K562 (cell line): ENCODE results near the gene FAM43B. TPM values are rescaled to one million over a fixed set of nuclear protein-coding genes. Genes with fewer than 3 reads are reported as not detected.

Source experiments
- CHD4 ChIP-seq: fragments of 200-600 bp; sonication (generic); IDR thresholded peaks from 3 replicates; pipeline ENCODE4 v1.6.1; 2012; ENCODE audit warnings: low read depth, mild to moderate bottlenecking, mixed read lengths, low read length, inconsistent platforms; ENCODE audit not compliant: insufficient read depth, insufficient replicate concordance, poor library complexity, severe bottlenecking
- DIDO1 ChIP-seq: fragments of 450-650 bp; IDR thresholded peaks from 2 replicates; pipeline ENCODE4 v1.6.1; 2016; ENCODE audit warnings: low read depth, missing biosample characterization, missing genetic modification characterization
- ETS2 ChIP-seq: IDR thresholded peaks from 2 replicates; pipeline ENCODE4 v1.6.1; 2016; ENCODE audit warnings: borderline replicate concordance, missing genetic modification characterization, mild to moderate bottlenecking, moderate library complexity, missing compliant biosample characterization; ENCODE audit not compliant: poor library complexity, severe bottlenecking
- FOXP1 ChIP-seq: sonication (generic); formaldehyde crosslinking; IDR thresholded peaks from 2 replicates; pipeline ENCODE4 v1.8.0; 2022; ENCODE audit warnings: mild to moderate bottlenecking, missing genetic modification reagents
- JUNB ChIP-seq: fragments of 450-650 bp; formaldehyde crosslinking; conservative IDR thresholded peaks from 2 replicates; pipeline ENCODE4 v1.4.0; 2020; ENCODE audit warnings: mild to moderate bottlenecking
- SAFB ChIP-seq: fragments of 200-400 bp; formaldehyde crosslinking; IDR thresholded peaks from 2 replicates; pipeline ENCODE4 v1.6.1; 2017; ENCODE audit warnings: low read depth, low read length, borderline replicate concordance
- SAP30 ChIP-seq: fragments of 200-600 bp; sonication (generic); IDR thresholded peaks from 2 replicates; pipeline ENCODE4 v1.6.1; 2012; ENCODE audit warnings: borderline replicate concordance, low read depth, mild to moderate bottlenecking, moderate library complexity, low read length, control low read depth, inconsistent platforms; ENCODE audit not compliant: insufficient read depth, poor library complexity, severe bottlenecking
- ZNF12 ChIP-seq: sonication (generic); formaldehyde crosslinking; IDR thresholded peaks from 2 replicates; pipeline ENCODE4 v1.4.0; 2020; ENCODE audit warnings: mild to moderate bottlenecking, missing genetic modification reagents
- ZNF282 ChIP-seq: sonication (generic); formaldehyde crosslinking; IDR thresholded peaks from 2 replicates; pipeline ENCODE4 v1.8.1; 2023; ENCODE audit warnings: missing genetic modification reagents
- polyA plus RNA-seq, 8 experiments: library from polyadenylated mRNA; depleted of rRNA in 4 of 8; stranded (reverse) in 5 of 8; unstranded in 3 of 8; fragments of >200 nt; fragmentation: Nextera tagmentation in 2 of 8; fragmentation: Illumina TruSeq in 1 of 8; extraction: Ambion mirVana in 2 of 8; extraction: Trizol in 1 of 8; gene quantifications; 2 replicates each; pipeline versions ENCODE4 v1.2.1 to v1.2.3, GENCODE V29; 2011 to 2014; ENCODE audit warnings: inconsistent platforms in 1 of 8, missing spikeins in 1 of 8
- total RNA-seq, 7 experiments: library from RNA; depleted of rRNA in 6 of 7; stranded (reverse); fragments of >200 nt in 6 of 7; fragmentation: Illumina TruSeq in 2 of 7; extraction: Trizol in 2 of 7; gene quantifications; 2 replicates each; pipeline versions ENCODE4 v1.2.1 to v1.2.3, GENCODE V29; 2011 to 2021; ENCODE audit warnings: low replicate concordance in 1 of 7
- TF ChIP-seq, protein P1 (sequence below): fragments of 450-650 bp; IDR thresholded peaks from 2 replicates; pipeline ENCODE4 v1.6.1; 2018; ENCODE audit not compliant: partially characterized antibody
- TF ChIP-seq, protein P2 (sequence below): fragments of 450-650 bp; formaldehyde crosslinking; conservative IDR thresholded peaks from 2 replicates; pipeline ENCODE4 v1.4.0; 2022; ENCODE audit warnings: mild to moderate bottlenecking, missing genetic modification characterization
- TF ChIP-seq, protein P3 (sequence below), 2 experiments: fragments of 450-650 bp; IDR thresholded peaks; 2 replicates each; pipeline ENCODE4 v1.6.1; 2016
- TF ChIP-seq, protein P4 (sequence below): fragments of 450-650 bp; IDR thresholded peaks from 2 replicates; pipeline ENCODE4 v1.7.0; 2016; ENCODE audit warnings: borderline replicate concordance
- TF ChIP-seq, protein P5 (sequence below): fragments of 250-450 bp; sonication (Bioruptor Pico); IDR thresholded peaks from 2 replicates; pipeline ENCODE4 v1.8.0; 2022; ENCODE audit warnings: inconsistent platforms, mild to moderate bottlenecking, moderate library complexity, borderline replicate concordance
- TF ChIP-seq, protein P6 (sequence below): sonication (generic); formaldehyde crosslinking; IDR thresholded peaks from 2 replicates; pipeline ENCODE4 v1.8.1; 2023; ENCODE audit warnings: mild to moderate bottlenecking, missing genetic modification reagents

The FAM43B gene
- total and polyA plus RNA-seq, 9 of the 15 experiments (the other 6 are each of a cell fraction or from before 2014, with no cell fraction given), result not detected

DNA sequence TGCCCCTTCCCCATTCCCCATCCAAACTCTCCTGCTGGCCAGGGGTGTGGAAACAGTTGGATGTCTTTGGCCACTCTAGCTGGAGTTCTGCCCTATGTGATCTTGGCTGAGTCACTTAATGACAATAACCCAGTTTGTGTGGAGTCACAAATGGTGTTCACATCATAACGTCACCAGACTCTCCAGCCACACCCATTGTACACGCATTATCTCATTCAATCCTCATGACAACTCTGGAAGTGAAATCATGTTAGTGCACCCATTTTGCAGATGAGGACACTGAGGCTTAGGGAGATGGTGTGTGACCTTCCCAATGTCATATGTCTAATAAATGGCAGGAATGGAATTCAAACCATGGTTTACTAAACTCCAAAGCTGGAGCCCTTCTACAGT, 35.3 kb downstream of the FAM43B start (continued):
- TF ChIP-seq ETS2 (tag), result no peak
- TF ChIP-seq, protein P1, sequence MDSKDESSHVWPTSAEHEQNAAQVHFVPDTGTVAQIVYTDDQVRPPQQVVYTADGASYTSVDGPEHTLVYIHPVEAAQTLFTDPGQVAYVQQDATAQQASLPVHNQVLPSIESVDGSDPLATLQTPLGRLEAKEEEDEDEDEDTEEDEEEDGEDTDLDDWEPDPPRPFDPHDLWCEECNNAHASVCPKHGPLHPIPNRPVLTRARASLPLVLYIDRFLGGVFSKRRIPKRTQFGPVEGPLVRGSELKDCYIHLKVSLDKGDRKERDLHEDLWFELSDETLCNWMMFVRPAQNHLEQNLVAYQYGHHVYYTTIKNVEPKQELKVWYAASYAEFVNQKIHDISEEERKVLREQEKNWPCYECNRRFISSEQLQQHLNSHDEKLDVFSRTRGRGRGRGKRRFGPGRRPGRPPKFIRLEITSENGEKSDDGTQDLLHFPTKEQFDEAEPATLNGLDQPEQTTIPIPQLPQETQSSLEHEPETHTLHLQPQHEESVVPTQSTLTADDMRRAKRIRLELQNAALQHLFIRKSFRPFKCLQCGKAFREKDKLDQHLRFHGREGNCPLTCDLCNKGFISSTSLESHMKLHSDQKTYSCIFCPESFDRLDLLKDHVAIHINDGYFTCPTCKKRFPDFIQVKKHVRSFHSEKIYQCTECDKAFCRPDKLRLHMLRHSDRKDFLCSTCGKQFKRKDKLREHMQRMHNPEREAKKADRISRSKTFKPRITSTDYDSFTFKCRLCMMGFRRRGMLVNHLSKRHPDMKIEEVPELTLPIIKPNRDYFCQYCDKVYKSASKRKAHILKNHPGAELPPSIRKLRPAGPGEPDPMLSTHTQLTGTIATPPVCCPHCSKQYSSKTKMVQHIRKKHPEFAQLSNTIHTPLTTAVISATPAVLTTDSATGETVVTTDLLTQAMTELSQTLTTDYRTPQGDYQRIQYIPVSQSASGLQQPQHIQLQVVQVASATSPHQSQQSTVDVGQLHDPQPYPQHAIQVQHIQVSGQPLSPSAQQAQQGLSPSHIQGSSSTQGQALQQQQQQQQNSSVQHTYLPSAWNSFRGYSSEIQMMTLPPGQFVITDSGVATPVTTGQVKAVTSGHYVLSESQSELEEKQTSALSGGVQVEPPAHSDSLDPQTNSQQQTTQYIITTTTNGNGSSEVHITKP, result no peak
- TF ChIP-seq, protein P2, sequence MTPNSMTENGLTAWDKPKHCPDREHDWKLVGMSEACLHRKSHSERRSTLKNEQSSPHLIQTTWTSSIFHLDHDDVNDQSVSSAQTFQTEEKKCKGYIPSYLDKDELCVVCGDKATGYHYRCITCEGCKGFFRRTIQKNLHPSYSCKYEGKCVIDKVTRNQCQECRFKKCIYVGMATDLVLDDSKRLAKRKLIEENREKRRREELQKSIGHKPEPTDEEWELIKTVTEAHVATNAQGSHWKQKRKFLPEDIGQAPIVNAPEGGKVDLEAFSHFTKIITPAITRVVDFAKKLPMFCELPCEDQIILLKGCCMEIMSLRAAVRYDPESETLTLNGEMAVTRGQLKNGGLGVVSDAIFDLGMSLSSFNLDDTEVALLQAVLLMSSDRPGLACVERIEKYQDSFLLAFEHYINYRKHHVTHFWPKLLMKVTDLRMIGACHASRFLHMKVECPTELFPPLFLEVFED (CRISPR knock-in tag), result no peak
- TF ChIP-seq ZNF282, result no peak
- TF ChIP-seq SAFB, result no peak
- no peak for TF ChIP-seq FOXP1 (CRISPR knock-in tag)
- TF ChIP-seq, protein P3, sequence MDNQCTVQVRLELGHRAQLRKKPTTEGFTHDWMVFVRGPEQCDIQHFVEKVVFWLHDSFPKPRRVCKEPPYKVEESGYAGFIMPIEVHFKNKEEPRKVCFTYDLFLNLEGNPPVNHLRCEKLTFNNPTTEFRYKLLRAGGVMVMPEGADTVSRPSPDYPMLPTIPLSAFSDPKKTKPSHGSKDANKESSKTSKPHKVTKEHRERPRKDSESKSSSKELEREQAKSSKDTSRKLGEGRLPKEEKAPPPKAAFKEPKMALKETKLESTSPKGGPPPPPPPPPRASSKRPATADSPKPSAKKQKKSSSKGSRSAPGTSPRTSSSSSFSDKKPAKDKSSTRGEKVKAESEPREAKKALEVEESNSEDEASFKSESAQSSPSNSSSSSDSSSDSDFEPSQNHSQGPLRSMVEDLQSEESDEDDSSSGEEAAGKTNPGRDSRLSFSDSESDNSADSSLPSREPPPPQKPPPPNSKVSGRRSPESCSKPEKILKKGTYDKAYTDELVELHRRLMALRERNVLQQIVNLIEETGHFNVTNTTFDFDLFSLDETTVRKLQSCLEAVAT (IDR thresholded peaks at IDR 0.05), result no peak
- TF ChIP-seq, protein P4, sequence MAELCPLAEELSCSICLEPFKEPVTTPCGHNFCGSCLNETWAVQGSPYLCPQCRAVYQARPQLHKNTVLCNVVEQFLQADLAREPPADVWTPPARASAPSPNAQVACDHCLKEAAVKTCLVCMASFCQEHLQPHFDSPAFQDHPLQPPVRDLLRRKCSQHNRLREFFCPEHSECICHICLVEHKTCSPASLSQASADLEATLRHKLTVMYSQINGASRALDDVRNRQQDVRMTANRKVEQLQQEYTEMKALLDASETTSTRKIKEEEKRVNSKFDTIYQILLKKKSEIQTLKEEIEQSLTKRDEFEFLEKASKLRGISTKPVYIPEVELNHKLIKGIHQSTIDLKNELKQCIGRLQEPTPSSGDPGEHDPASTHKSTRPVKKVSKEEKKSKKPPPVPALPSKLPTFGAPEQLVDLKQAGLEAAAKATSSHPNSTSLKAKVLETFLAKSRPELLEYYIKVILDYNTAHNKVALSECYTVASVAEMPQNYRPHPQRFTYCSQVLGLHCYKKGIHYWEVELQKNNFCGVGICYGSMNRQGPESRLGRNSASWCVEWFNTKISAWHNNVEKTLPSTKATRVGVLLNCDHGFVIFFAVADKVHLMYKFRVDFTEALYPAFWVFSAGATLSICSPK, result no peak
- peak; percentile 16; the same call in 1 of the 2 replicates for TF ChIP-seq DIDO1 (tag)
- TF ChIP-seq, protein P5, sequence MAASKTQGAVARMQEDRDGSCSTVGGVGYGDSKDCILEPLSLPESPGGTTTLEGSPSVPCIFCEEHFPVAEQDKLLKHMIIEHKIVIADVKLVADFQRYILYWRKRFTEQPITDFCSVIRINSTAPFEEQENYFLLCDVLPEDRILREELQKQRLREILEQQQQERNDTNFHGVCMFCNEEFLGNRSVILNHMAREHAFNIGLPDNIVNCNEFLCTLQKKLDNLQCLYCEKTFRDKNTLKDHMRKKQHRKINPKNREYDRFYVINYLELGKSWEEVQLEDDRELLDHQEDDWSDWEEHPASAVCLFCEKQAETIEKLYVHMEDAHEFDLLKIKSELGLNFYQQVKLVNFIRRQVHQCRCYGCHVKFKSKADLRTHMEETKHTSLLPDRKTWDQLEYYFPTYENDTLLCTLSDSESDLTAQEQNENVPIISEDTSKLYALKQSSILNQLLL (CRISPR knock-in tag), result no peak
- no peak for TF ChIP-seq SAP30
- TF ChIP-seq, protein P6, sequence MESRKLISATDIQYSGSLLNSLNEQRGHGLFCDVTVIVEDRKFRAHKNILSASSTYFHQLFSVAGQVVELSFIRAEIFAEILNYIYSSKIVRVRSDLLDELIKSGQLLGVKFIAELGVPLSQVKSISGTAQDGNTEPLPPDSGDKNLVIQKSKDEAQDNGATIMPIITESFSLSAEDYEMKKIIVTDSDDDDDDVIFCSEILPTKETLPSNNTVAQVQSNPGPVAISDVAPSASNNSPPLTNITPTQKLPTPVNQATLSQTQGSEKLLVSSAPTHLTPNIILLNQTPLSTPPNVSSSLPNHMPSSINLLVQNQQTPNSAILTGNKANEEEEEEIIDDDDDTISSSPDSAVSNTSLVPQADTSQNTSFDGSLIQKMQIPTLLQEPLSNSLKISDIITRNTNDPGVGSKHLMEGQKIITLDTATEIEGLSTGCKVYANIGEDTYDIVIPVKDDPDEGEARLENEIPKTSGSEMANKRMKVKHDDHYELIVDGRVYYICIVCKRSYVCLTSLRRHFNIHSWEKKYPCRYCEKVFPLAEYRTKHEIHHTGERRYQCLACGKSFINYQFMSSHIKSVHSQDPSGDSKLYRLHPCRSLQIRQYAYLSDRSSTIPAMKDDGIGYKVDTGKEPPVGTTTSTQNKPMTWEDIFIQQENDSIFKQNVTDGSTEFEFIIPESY (CRISPR knock-in tag), result no peak
- no peak for TF ChIP-seq JUNB (CRISPR knock-in tag)
- peak; percentile 80 for TF ChIP-seq CHD4
- TF ChIP-seq ZNF12 (CRISPR knock-in tag), result no peak
